PFSK-1 (cell line): ENCODE results near the gene CNGA1.

Experiments used
- FOXP2 ChIP-seq: optimal IDR thresholded peaks from 2 replicates; pipeline ENCODE3; 2011; ENCODE audit warnings: borderline replicate concordance, control low read depth, inconsistent platforms; ENCODE audit not compliant: insufficient read depth; ENCODE audit errors: extremely low read length, extremely low read depth
- POLR2AphosphoS5 ChIP-seq: IDR thresholded peaks from 2 replicates; pipeline ENCODE4 v1.6.1; 2012; ENCODE audit warnings: low read depth, mild to moderate bottlenecking, control low read depth, low read length, moderate library complexity
- REST ChIP-seq, 2 experiments: IDR thresholded peaks; 2 replicates each; pipeline versions ENCODE4 v1.6.1 to v1.8.0; 2011 to 2012; ENCODE audit warnings: low read depth in 2 of 2, low read length in 2 of 2, control low read depth in 1 of 2, inconsistent platforms in 1 of 2, mild to moderate bottlenecking in 1 of 2, moderate library complexity in 1 of 2; ENCODE audit not compliant: insufficient read depth in 1 of 2
- SIN3A ChIP-seq: IDR thresholded peaks from 2 replicates; pipeline ENCODE4 v1.6.1; 2012; ENCODE audit warnings: mild to moderate bottlenecking, low read length, moderate library complexity, borderline replicate concordance; ENCODE audit not compliant: insufficient read depth
- TAF1 ChIP-seq: IDR thresholded peaks from 2 replicates; pipeline ENCODE4 v1.6.1; 2012; ENCODE audit warnings: low read length, control low read depth, borderline replicate concordance; ENCODE audit not compliant: insufficient read depth

CNGA1 gene

GRCh38 chr4:48032721-48033120, 16.2 kb upstream of the CNGA1 start:
- TF ChIP-seq SIN3A = no peak
- TF ChIP-seq POLR2AphosphoS5 = no peak
- TF ChIP-seq REST (IDR thresholded peaks at IDR 0.05; ENCODE audit: insufficient read depth in 1 of 2, low read depth in 2 of 2, low read length in 2 of 2) = no peak
- TF ChIP-seq FOXP2 = no peak
- TF ChIP-seq TAF1 = no peak

GRCh38 chr4:48031802-48032525, 15.5 kb upstream of the CNGA1 start:
- TF ChIP-seq TAF1 (no peak), POLR2AphosphoS5 (no peak), FOXP2 (no peak), REST (IDR thresholded peaks at IDR 0.05; ENCODE audit: insufficient read depth in 1 of 2, low read depth in 2 of 2, low read length in 2 of 2) (no peak), SIN3A (no peak)

GRCh38 chr4:48030470-48030869, 14.0 kb upstream of the CNGA1 start:
- TF ChIP-seq SIN3A (no peak), REST (IDR thresholded peaks at IDR 0.05; ENCODE audit: insufficient read depth in 1 of 2, low read depth in 2 of 2, low read length in 2 of 2) (no peak), FOXP2 (no peak), POLR2AphosphoS5 (no peak), TAF1 (no peak)

- TF ChIP-seq FOXP2 (no peak), REST (IDR thresholded peaks at IDR 0.05; ENCODE audit: insufficient read depth in 1 of 2, low read depth in 2 of 2, low read length in 2 of 2) (no peak), POLR2AphosphoS5 (no peak), SIN3A (no peak), TAF1 (no peak)
These were observed 12.2 kb upstream of the CNGA1 start for GRCh38 chr4:48028696-48029095.

GRCh38 chr4:48027653-48028052, 11.2 kb upstream of the CNGA1 start:
- no peak for TF ChIP-seq REST (IDR thresholded peaks at IDR 0.05; ENCODE audit: insufficient read depth in 1 of 2, low read depth in 2 of 2, low read length in 2 of 2)
- no peak for TF ChIP-seq TAF1
- TF ChIP-seq FOXP2 = no peak
- no peak for TF ChIP-seq SIN3A
- no peak for TF ChIP-seq POLR2AphosphoS5
